WERI-Rb-1 (cell line): ENCODE results near the gene NFAT5.

Experiments
- DNase-seq: peaks from one replicate; pipeline ENCODE4 v3.0.0-alpha.2; 2020
- H3K27ac ChIP-seq: fragments of 250-450 bp; sonication (Bioruptor Pico); 2 replicates; pipeline ENCODE4 v1.5.1; 2020; ENCODE audit warnings: mild to moderate bottlenecking, moderate library complexity
- H3K27me3 ChIP-seq: fragments of 250-450 bp; sonication (Bioruptor Pico); 2 replicates; pipeline ENCODE4 v1.5.1; 2021; ENCODE audit warnings: mild to moderate bottlenecking, low read depth, moderate library complexity; ENCODE audit not compliant: insufficient read depth, severe bottlenecking
- H3K36me3 ChIP-seq: fragments of 250-450 bp; sonication (Bioruptor Pico); 2 replicates; pipeline ENCODE4 v1.5.1; 2020; ENCODE audit warnings: mild to moderate bottlenecking, moderate library complexity
- H3K4me3 ChIP-seq: 2 replicates; pipeline ENCODE4 v1.5.1; 2011; ENCODE audit warnings: low read depth, mild to moderate bottlenecking, control low read depth, low read length
- H3K9me3 ChIP-seq: fragments of 250-450 bp; sonication (Bioruptor Pico); 2 replicates; pipeline ENCODE4 v1.5.1; 2021; ENCODE audit warnings: mild to moderate bottlenecking, moderate library complexity; ENCODE audit not compliant: severe bottlenecking
- CTCF ChIP-seq: IDR thresholded peaks from 2 replicates; pipeline ENCODE4 v1.5.1; 2011; ENCODE audit warnings: low read depth, mild to moderate bottlenecking, control low read depth, inconsistent platforms, low read length

NFAT5 gene

GRCh38 chr16:69744363-69745231, 178.8 kb downstream of the NFAT5 start:
- H3K36me3 ChIP-seq: peaks cover 92% of the 10 kb centered on the region
- H3K9me3 ChIP-seq: no peaks in the 10 kb centered on the region
- no peak overlapping the region for H3K4me3 ChIP-seq
- no peak for DNase-seq
- H3K27me3 ChIP-seq: no peaks in the 10 kb centered on the region
- TF ChIP-seq CTCF: no peak
- no peak overlapping the region for H3K27ac ChIP-seq

- TF ChIP-seq CTCF: no peak
- Histone ChIP-seq H3K27ac (no peak overlapping the region; the same call in 1 of the 2 replicates), H3K9me3 (no peaks in the 10 kb centered on the region), H3K4me3 (no peak overlapping the region), H3K36me3 (peaks cover 89% of the 10 kb centered on the region), H3K27me3 (no peaks in the 10 kb centered on the region)
- no peak for DNase-seq
Measured at GRCh38 chr16:69745232-69745612, 179.5 kb downstream of the NFAT5 start.

GRCh38 chr16:69745959-69746358, 180.2 kb downstream of the NFAT5 start:
- Histone ChIP-seq H3K4me3 (no peak overlapping the region), H3K27ac (peak overlapping the region; percentile 73), H3K36me3 (peaks cover 91% of the 10 kb centered on the region)

GRCh38 chr16:69747115-69747514, 181.3 kb downstream of the NFAT5 start:
- Histone ChIP-seq H3K4me3 (peak overlapping the region; percentile 5; the same call in 1 of the 2 replicates), H3K36me3 (peaks cover 90% of the 10 kb centered on the region), H3K27me3 (no peaks in the 10 kb centered on the region), H3K27ac (peak overlapping the region; percentile 73), H3K9me3 (no peaks in the 10 kb centered on the region)
- TF ChIP-seq CTCF: no peak
- peak; percentile 73 for DNase-seq

More at GRCh38 chr16:69745959-69746358, 180.2 kb downstream of the NFAT5 start:
- no peak for TF ChIP-seq CTCF
- no peak for DNase-seq
- no peaks in the 10 kb centered on the region for H3K9me3 ChIP-seq
- H3K27me3 ChIP-seq: no peaks in the 10 kb centered on the region

GRCh38 chr16:69748694-69749345, 183.1 kb downstream of the NFAT5 start:
- Histone ChIP-seq H3K4me3 (no peak overlapping the region), H3K27ac (no peak overlapping the region; the same call in 1 of the 2 replicates), H3K9me3 (no peaks in the 10 kb centered on the region), H3K27me3 (no peaks in the 10 kb centered on the region), H3K36me3 (peaks cover 89% of the 10 kb centered on the region)
- TF ChIP-seq CTCF: no peak
- no peak for DNase-seq
